WTC11 (cell line): ENCODE measurements around the gene GPR17. TPM values are rescaled to one million over a fixed set of nuclear protein-coding genes. Genes with fewer than 3 reads are reported as not detected.

Experiments
- ATAC-seq: fragments of 200-7000 bp; cut with Tn5 transposase; 2 replicates; pipeline ENCODE4 v1.10.0; 2021; ENCODE audit warnings: mild to moderate bottlenecking, moderate library complexity
- CTCF ChIA-PET: fragments of 300-600 bp; sonication (Branson Sonifier 250); formaldehyde crosslinking; loops from one replicate; lab custom pipeline; 2021; ENCODE audit warnings: antibody characterized with exemption; lab: Charles Lee
- POLR2A ChIA-PET: fragments of 350-600 bp; sonication (Branson Sonifier 250); formaldehyde crosslinking; loops from one replicate; lab custom pipeline; 2021; ENCODE audit warnings: antibody characterized with exemption; lab: Charles Lee
- DNase-seq: peaks from one replicate; pipeline ENCODE4 v3.0.0; 2021; ENCODE audit warnings: low spot score
- H3K27ac Mint-ChIP-seq: 2 replicates; pipeline ENCODE4 v1.8.0; 2021; ENCODE audit warnings: mixed read lengths
- H3K27me3 Mint-ChIP-seq: 2 replicates; pipeline ENCODE4 v1.8.0; 2021; ENCODE audit warnings: low read depth, mild to moderate bottlenecking, moderate library complexity, mixed read lengths
- H3K36me3 Mint-ChIP-seq: 2 replicates; pipeline ENCODE4 v1.8.0; 2021; ENCODE audit warnings: mixed read lengths
- H3K4me1 Mint-ChIP-seq: 2 replicates; pipeline ENCODE4 v1.8.0; 2022; ENCODE audit warnings: mixed read lengths
- H3K4me3 Mint-ChIP-seq: 2 replicates; pipeline ENCODE4 v1.8.0; 2021; ENCODE audit warnings: mild to moderate bottlenecking, moderate library complexity, mixed read lengths
- H3K9me3 Mint-ChIP-seq: 2 replicates; pipeline ENCODE4 v1.8.0; 2021; ENCODE audit warnings: mixed read lengths
- ATF2 ChIP-seq: sonication (generic); formaldehyde crosslinking; IDR thresholded peaks from 2 replicates; pipeline ENCODE4 v1.8.1; 2022; ENCODE audit warnings: low read depth, missing genetic modification reagents, borderline replicate concordance
- GTF2I ChIP-seq: fragments of 250-450 bp; sonication (Bioruptor Pico); conservative IDR thresholded peaks from 2 replicates; pipeline ENCODE4 v1.4.0; 2021; ENCODE audit warnings: mild to moderate bottlenecking
- NFYB ChIP-seq: sonication (generic); formaldehyde crosslinking; conservative IDR thresholded peaks from 2 replicates; pipeline ENCODE4 v1.8.0; 2022; ENCODE audit warnings: low read depth, missing genetic modification reagents
- NR1H2 ChIP-seq: sonication (generic); formaldehyde crosslinking; IDR thresholded peaks from 2 replicates; pipeline ENCODE4 v1.9.0; 2021; ENCODE audit warnings: mild to moderate bottlenecking, moderate library complexity, missing genetic modification reagents
- RELA ChIP-seq: sonication (generic); formaldehyde crosslinking; IDR thresholded peaks from 2 replicates; pipeline ENCODE4 v1.8.1; 2022; ENCODE audit warnings: missing genetic modification reagents, mild to moderate bottlenecking, borderline replicate concordance
- SMAD4 ChIP-seq: sonication (generic); formaldehyde crosslinking; IDR thresholded peaks from 2 replicates; pipeline ENCODE4 v1.8.0; 2022; ENCODE audit warnings: mild to moderate bottlenecking, missing genetic modification reagents
- SP1 ChIP-seq: sonication (generic); formaldehyde crosslinking; conservative IDR thresholded peaks from 2 replicates; pipeline ENCODE4 v1.8.1; 2022; ENCODE audit warnings: missing genetic modification reagents
- ZBTB43 ChIP-seq: sonication (generic); formaldehyde crosslinking; IDR thresholded peaks from 2 replicates; pipeline ENCODE4 v1.8.1; 2023; ENCODE audit warnings: mild to moderate bottlenecking, missing genetic modification reagents
- ZNF263 ChIP-seq: sonication (generic); formaldehyde crosslinking; IDR thresholded peaks from 2 replicates; pipeline ENCODE4 v1.8.1; 2022; ENCODE audit warnings: low read depth, mild to moderate bottlenecking, moderate library complexity, missing genetic modification reagents
- ZNF281 ChIP-seq: sonication (generic); formaldehyde crosslinking; IDR thresholded peaks from 2 replicates; pipeline ENCODE4 v1.8.0; 2023; ENCODE audit warnings: mild to moderate bottlenecking, missing genetic modification reagents
- ZNF416 ChIP-seq: fragments of 250-450 bp; sonication (Bioruptor Pico); IDR thresholded peaks from 2 replicates; pipeline ENCODE4 v1.9.0; 2021; ENCODE audit warnings: mild to moderate bottlenecking, inconsistent platforms
- ZNF423 ChIP-seq: fragments of 250-450 bp; sonication (Bioruptor Pico); IDR thresholded peaks from 2 replicates; pipeline ENCODE4 v2.1.2; 2022; ENCODE audit warnings: mild to moderate bottlenecking, moderate library complexity
- total RNA-seq: library from RNA; stranded (reverse); gene quantifications from 3 replicates; pipeline ENCODE4 v1.2.3, GENCODE V29; 2021
- TF ChIP-seq, protein P1 (sequence below): fragments of 200-600 bp; IDR thresholded peaks from 2 replicates; pipeline ENCODE4 v1.8.0; 2022; ENCODE audit warnings: antibody characterized with exemption
- TF ChIP-seq, protein P2 (sequence below): sonication (generic); formaldehyde crosslinking; IDR thresholded peaks from 2 replicates; pipeline ENCODE4 v1.8.0; 2022; ENCODE audit warnings: mild to moderate bottlenecking, missing genetic modification reagents
- TF ChIP-seq, protein P3 (sequence below): sonication (generic); formaldehyde crosslinking; IDR thresholded peaks from 2 replicates; pipeline ENCODE4 v1.8.1; 2023; ENCODE audit warnings: mild to moderate bottlenecking, missing genetic modification reagents, moderate library complexity

Gene GPR17
- total RNA-seq, 1 experiment from 2014 or later = not detected

DNA sequence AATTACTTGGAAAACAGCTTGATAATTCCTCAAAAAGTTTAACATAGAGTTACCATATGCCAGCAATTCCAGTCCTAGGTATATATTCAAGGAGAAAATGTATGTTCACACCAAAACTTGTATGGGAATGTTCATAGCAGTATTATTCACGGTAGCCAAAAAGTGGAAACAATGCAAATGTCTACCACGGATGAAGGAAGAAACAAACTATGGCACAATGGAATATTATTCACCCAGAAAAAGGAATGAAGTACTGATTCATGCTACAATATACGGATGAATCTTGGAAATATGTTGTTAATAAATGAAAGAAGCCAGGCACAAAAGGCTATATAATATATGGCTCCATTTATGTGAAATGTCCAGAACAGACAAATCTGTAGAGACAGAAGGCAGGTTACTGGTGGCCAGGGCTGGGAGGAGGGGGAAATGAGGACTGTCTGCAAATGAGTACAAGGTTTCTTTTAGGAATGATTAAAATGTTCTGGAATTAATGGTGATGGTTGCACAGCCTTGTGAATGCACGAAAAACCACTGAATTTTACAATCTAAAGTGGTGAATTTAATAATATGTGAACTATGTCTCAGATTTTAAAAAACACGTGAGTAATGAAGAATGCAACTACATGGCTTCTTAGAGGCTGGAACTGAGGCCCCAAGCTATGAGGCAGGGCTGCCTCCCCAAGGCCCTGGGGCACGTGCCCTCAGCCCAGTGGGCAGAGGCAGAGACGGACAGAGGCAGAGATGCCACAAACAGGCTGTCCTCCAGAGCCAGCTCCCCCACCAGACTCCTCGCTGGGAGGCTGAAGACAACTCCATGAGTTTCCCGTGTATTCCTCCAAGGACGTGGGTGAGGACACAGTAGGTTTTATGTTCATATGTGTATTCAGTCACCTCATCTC is 24.4 kb downstream of the GPR17 start:
- ATAC-seq (no peak), DNase-seq (no peak)
- TF ChIP-seq ZNF416 (CRISPR knock-in tag) (no peak), SMAD4 (no peak), GTF2I (CRISPR knock-in tag) (no peak), NFYB (CRISPR knock-in tag) (no peak), ZNF423 (CRISPR knock-in tag) (no peak), ZBTB43 (CRISPR knock-in tag) (no peak), ATF2 (no peak), RELA (CRISPR knock-in tag) (no peak), ZNF263 (CRISPR knock-in tag) (no peak), ZNF281 (CRISPR knock-in tag) (no peak), SP1 (no peak), NR1H2 (CRISPR knock-in tag) (no peak)
- TF ChIP-seq, protein P1, sequence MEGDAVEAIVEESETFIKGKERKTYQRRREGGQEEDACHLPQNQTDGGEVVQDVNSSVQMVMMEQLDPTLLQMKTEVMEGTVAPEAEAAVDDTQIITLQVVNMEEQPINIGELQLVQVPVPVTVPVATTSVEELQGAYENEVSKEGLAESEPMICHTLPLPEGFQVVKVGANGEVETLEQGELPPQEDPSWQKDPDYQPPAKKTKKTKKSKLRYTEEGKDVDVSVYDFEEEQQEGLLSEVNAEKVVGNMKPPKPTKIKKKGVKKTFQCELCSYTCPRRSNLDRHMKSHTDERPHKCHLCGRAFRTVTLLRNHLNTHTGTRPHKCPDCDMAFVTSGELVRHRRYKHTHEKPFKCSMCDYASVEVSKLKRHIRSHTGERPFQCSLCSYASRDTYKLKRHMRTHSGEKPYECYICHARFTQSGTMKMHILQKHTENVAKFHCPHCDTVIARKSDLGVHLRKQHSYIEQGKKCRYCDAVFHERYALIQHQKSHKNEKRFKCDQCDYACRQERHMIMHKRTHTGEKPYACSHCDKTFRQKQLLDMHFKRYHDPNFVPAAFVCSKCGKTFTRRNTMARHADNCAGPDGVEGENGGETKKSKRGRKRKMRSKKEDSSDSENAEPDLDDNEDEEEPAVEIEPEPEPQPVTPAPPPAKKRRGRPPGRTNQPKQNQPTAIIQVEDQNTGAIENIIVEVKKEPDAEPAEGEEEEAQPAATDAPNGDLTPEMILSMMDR = no peak
- TF ChIP-seq, protein P2, sequence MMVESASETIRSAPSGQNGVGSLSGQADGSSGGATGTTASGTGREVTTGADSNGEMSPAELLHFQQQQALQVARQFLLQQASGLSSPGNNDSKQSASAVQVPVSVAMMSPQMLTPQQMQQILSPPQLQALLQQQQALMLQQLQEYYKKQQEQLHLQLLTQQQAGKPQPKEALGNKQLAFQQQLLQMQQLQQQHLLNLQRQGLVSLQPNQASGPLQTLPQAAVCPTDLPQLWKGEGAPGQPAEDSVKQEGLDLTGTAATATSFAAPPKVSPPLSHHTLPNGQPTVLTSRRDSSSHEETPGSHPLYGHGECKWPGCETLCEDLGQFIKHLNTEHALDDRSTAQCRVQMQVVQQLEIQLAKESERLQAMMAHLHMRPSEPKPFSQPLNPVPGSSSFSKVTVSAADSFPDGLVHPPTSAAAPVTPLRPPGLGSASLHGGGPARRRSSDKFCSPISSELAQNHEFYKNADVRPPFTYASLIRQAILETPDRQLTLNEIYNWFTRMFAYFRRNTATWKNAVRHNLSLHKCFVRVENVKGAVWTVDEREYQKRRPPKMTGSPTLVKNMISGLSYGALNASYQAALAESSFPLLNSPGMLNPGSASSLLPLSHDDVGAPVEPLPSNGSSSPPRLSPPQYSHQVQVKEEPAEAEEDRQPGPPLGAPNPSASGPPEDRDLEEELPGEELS (CRISPR knock-in tag) = no peak
- TF ChIP-seq, protein P3, sequence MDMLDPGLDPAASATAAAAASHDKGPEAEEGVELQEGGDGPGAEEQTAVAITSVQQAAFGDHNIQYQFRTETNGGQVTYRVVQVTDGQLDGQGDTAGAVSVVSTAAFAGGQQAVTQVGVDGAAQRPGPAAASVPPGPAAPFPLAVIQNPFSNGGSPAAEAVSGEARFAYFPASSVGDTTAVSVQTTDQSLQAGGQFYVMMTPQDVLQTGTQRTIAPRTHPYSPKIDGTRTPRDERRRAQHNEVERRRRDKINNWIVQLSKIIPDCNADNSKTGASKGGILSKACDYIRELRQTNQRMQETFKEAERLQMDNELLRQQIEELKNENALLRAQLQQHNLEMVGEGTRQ (CRISPR knock-in tag) = no peak
- H3K4me1 Mint-ChIP-seq = peaks cover 3% of the 10 kb centered on the region; the same call in 1 of the 2 replicates
- ChIA-PET CTCF (no interaction called here), POLR2A (no interaction called here)
- H3K27me3 Mint-ChIP-seq = peaks cover 40% of the 10 kb centered on the region
- no peak overlapping the region for H3K27ac Mint-ChIP-seq
- no peak overlapping the region for H3K4me3 Mint-ChIP-seq
- H3K36me3 Mint-ChIP-seq = no peaks in the 10 kb centered on the region
- no peaks in the 10 kb centered on the region for H3K9me3 Mint-ChIP-seq
